Cardiac muscle cell (in vitro differentiated cells and primary cell): ENCODE data around the gene PRUNE2. TPM values are rescaled to one million over a fixed set of nuclear protein-coding genes. Genes with fewer than 3 reads are reported as not detected.
A peak's percentile ranks its signal among the peaks of the same experiment; 100 is the strongest.

Experiments used
- DNase-seq, 2 donors: peaks; one replicate each; pipeline versions ENCODE4 v3.0.0 to v3.0.0-alpha.2; 2010 to 2017; ENCODE audit warnings: low read depth in 1 of 2, low spot score in 1 of 2
- H3K27ac ChIP-seq: fragments of 200-600 bp; sonication (generic); 2 replicates; pipeline ENCODE4 v1.5.1; 2016
- H3K27me3 ChIP-seq: fragments of 200-600 bp; sonication (generic); 2 replicates; pipeline ENCODE4 v1.6.0; 2016; ENCODE audit warnings: control low read depth
- H3K36me3 ChIP-seq: fragments of 200-600 bp; sonication (generic); 2 replicates; pipeline ENCODE4 v1.5.1; 2016; ENCODE audit warnings: control low read depth
- H3K4me1 ChIP-seq: fragments of 200-600 bp; sonication (generic); 2 replicates; pipeline ENCODE4 v1.8.1; 2017; ENCODE audit warnings: low read depth, mild to moderate bottlenecking, mixed run types
- H3K4me3 ChIP-seq: fragments of 200-600 bp; sonication (generic); 2 replicates; pipeline ENCODE4 v1.5.1; 2016; ENCODE audit warnings: mild to moderate bottlenecking
- H3K9me3 ChIP-seq: fragments of 200-600 bp; sonication (generic); 2 replicates; pipeline ENCODE4 v1.5.1; 2017; ENCODE audit warnings: low read depth, mild to moderate bottlenecking, control low read depth
- polyA plus RNA-seq: library from polyadenylated mRNA; unstranded; fragments of >200 nt; fragmentation: Nextera tagmentation; extraction: Ambion mirVana; gene quantifications from 2 replicates; pipeline ENCODE4 v1.2.1, GENCODE V29; 2016
- total RNA-seq: library from RNA; depleted of rRNA; stranded (reverse); fragments of >200 nt; gene quantifications from 2 replicates; pipeline ENCODE4 v1.2.3, GENCODE V29; 2016
- TF ChIP-seq, protein P1 (sequence below): IDR thresholded peaks from 2 replicates; pipeline ENCODE4 v1.5.1; 2012; ENCODE audit warnings: low read depth, mild to moderate bottlenecking, low read length

The PRUNE2 gene
- total and polyA plus RNA-seq, 2 experiments from 2014 or later: 5.5 to 14.4 TPM

DNA sequence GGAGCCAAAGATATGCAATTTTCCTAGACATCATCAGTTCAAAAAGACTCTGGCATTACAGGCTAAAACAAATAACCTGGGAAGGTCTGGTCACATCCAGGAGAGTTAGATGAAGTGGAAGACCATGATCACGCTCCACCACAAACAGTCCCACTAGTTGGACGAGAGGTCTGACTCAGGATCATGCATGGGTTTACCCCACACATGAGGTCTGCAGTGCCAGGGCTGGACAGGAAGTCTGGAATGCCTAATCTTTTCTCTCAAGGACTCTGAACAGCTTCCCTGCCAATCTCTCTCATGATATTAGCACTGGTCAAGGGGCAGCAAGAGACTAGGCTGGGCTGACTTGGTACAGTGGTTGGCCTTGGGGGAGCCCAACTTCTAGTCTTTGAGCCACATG lies 7.1 kb downstream of the PRUNE2 start:
- peaks cover 44% of the 10 kb centered on the region for H3K27me3 ChIP-seq
- DNase-seq: peak in 1 of 2 donors; percentile 6

DNA sequence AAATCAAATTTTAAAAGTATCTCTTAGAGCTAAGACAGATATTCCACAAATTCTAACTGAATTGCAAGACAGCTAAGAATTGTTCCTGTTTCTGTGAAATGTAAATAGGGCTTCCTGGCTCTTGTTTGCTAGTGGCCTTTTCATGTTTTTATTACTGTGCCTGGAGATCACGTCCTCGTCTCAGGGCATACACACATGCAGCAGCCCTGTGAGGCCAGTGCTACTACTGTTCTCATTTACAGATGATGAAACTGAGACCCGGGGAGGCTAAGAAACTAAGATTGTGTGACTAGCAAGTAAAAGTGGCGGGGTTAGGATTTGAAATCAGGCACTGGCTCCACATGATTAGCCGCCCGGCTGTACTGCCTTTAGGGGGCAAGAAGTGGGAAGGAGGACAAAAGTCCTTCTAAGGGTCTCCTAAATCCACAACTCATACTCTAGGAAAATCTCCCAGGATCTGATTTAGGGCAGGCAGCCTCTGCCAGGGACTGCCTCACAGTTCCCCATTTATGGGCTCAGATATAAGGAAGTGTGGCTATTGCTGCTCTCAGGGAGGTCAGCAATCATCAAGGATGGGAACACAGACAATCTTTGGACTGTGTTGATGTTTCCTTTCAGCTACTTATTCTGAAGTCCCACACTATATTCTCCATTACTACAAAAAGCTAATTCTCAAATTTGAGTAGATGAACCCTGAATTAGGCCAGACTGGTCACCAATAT lies 7.9 kb downstream of the PRUNE2 start:
- H3K4me1 ChIP-seq: no peaks in the 10 kb centered on the region
- no peak overlapping the region for H3K27ac ChIP-seq
- TF ChIP-seq, protein P1, sequence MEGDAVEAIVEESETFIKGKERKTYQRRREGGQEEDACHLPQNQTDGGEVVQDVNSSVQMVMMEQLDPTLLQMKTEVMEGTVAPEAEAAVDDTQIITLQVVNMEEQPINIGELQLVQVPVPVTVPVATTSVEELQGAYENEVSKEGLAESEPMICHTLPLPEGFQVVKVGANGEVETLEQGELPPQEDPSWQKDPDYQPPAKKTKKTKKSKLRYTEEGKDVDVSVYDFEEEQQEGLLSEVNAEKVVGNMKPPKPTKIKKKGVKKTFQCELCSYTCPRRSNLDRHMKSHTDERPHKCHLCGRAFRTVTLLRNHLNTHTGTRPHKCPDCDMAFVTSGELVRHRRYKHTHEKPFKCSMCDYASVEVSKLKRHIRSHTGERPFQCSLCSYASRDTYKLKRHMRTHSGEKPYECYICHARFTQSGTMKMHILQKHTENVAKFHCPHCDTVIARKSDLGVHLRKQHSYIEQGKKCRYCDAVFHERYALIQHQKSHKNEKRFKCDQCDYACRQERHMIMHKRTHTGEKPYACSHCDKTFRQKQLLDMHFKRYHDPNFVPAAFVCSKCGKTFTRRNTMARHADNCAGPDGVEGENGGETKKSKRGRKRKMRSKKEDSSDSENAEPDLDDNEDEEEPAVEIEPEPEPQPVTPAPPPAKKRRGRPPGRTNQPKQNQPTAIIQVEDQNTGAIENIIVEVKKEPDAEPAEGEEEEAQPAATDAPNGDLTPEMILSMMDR: no peak
- no peaks in the 10 kb centered on the region for H3K36me3 ChIP-seq
- DNase-seq: no peak
- peaks cover 35% of the 10 kb centered on the region for H3K27me3 ChIP-seq
- no peaks in the 10 kb centered on the region for H3K9me3 ChIP-seq
- no peak overlapping the region for H3K4me3 ChIP-seq

More for the DNA sequence above, 7.1 kb downstream of the PRUNE2 start:
- no peaks in the 10 kb centered on the region for H3K4me1 ChIP-seq
- TF ChIP-seq, protein P1: no peak
- H3K9me3 ChIP-seq: no peaks in the 10 kb centered on the region
- H3K4me3 ChIP-seq: no peak overlapping the region
- H3K36me3 ChIP-seq: no peaks in the 10 kb centered on the region
- no peak overlapping the region for H3K27ac ChIP-seq

DNA sequence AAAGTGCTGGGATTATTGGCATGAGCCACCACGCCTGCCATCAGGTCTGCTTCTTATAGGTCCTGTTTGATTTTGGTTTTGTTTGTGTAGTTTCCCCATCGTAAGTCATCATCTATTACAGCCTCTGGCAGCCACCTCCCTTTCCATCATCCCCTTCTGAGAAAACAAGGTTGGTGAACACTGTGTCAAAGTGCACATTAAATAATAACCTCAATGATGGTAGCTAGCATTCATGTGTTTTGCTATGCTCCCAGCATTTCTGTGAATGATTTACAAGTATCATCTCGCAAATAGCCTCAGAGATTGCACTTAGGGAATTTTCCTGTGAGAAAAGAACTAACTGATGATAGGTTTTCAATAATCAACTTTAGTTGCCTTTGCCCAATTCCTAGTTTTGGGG lies 9.9 kb downstream of the PRUNE2 start:
- TF ChIP-seq, protein P1: no peak
- Histone ChIP-seq H3K9me3 (no peaks in the 10 kb centered on the region), H3K4me3 (no peak overlapping the region), H3K27ac (no peak overlapping the region), H3K4me1 (no peaks in the 10 kb centered on the region), H3K36me3 (no peaks in the 10 kb centered on the region), H3K27me3 (peaks cover 17% of the 10 kb centered on the region)
- no peak for DNase-seq

DNA sequence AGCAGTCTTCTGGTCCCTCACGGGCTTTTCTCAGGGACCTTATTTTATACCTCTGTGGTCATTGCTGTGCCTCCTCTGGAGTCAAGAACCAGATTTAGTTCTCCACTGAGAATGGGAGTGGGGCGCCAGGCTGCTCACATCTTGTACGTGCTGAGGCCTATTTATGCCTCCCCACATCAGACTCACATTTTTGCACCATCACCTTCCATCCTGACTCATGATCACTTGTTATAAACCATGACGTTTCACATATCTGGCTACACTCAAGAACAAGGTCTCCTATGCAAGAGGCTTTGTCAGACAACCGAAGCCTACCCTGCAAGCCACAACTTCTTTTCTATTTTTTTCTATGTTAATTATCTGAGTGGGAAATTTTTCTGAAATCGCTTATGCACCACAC lies 10.7 kb downstream of the PRUNE2 start:
- H3K36me3 ChIP-seq: no peaks in the 10 kb centered on the region
- H3K4me3 ChIP-seq: no peak overlapping the region
- peaks cover 9% of the 10 kb centered on the region for H3K27me3 ChIP-seq
- no peaks in the 10 kb centered on the region for H3K4me1 ChIP-seq
- DNase-seq: no peak
- H3K9me3 ChIP-seq: no peaks in the 10 kb centered on the region
- H3K27ac ChIP-seq: no peak overlapping the region
- TF ChIP-seq, protein P1: no peak

DNA sequence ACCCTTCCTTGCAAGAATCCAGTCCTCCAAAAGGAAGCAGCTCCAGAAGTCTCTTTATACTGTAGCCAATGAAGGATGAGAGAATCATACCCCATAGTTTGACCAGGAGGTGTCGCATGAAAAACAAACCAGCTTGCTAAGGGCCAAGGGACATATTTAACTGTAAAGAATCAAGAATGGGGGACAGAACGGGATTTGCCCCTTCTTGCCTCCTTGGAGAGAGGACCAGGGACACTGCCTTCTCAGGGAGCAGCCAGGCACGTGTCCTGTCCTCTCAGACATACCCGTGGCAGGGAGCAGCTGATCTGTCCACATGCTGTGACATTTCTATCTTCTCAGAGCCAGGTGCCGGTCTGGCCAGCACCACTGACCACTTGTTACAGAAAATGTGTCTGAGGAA lies 11.7 kb downstream of the PRUNE2 start:
- no peaks in the 10 kb centered on the region for H3K4me1 ChIP-seq
- TF ChIP-seq, protein P1: no peak
- no peaks in the 10 kb centered on the region for H3K9me3 ChIP-seq
- no peak for DNase-seq
- H3K27me3 ChIP-seq: peaks cover 2% of the 10 kb centered on the region
- no peak overlapping the region for H3K27ac ChIP-seq
- H3K36me3 ChIP-seq: no peaks in the 10 kb centered on the region
- no peak overlapping the region for H3K4me3 ChIP-seq
